GF-D8 (cell line): ENCODE measurements around the gene LCE3D.
"Not testable (repeated sequence)": the region's sequence is repeated elsewhere in the genome, so short reads cannot be mapped to it uniquely, and the experiment has no call there.

Experiments used
- DNase-seq: peaks from one replicate; lab custom pipeline; 2025; lab: John Stamatoyannopoulos, UW

LCE3D gene

GRCh38 chr1:152580433-152580832 is at the start of gene LCE3D:
Gene LCE3D, minus strand, starts transcription at chr1:152580516. Its CDS starts 580 bp downstream, at chr1:152579936.
- no peak for DNase-seq

- DNase-seq, result no peak
These were observed 46.4 kb upstream of the LCE3D start for GRCh38 chr1:152626744-152627143.

- no peak for DNase-seq
These were observed 43.0 kb upstream of the LCE3D start for GRCh38 chr1:152623203-152623844.

DNA sequence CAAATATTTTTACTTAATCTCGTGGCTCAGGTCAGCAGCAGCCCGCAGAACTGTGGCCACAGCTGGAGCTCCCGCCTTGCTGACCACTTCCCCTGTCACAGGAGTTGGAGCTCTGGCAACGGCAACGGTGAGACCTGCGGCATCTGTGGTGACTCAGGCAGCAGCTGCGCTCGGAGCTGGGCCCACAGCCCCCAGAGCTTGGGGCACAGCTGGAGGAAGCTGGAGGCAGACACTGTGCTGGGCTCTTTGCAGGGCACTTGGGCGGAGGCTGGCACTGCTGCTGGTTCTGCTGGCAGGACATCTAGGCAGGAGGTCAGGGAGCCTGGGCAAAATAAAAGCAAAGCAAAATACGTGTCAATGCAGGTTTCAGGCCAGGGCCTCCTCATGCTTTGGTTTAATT is 42.5 kb upstream of the LCE3D start, which contains the start of gene LCE3A:
LCE3A (minus strand) TSS at position 301 of the 400 bp plus-strand sequence; CDS start at position 301, 0 bp downstream.
- peak; percentile 53 for DNase-seq

DNA sequence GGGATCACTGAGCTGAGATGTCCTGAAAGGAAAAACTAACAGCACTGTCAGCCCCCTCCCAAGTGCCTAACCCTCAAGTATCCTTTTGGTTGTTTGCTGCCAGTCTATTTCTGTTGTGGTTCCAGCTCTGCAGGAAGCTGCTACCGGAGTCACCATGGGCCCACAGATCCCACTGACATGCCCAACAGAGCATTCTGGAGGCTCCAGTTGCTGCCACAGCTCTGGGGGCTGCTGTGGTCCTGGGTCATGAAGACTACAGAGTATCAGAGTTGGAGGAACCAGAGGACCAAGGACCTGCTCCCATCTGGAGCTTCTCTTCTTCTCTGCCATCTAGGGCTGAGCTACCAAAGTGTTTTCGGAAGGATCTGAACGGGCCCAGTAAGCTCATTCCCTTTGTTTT is 41.7 kb upstream of the LCE3D start:
- DNase-seq, result no peak

- no peak for DNase-seq
These were observed 33.2 kb upstream of the LCE3D start, which contains the start of gene LCE3B for GRCh38 chr1:152613511-152613910. Gene LCE3B, plus strand, starts transcription at chr1:152613811. Its CDS starts 0 bp downstream, at chr1:152613811.

DNA sequence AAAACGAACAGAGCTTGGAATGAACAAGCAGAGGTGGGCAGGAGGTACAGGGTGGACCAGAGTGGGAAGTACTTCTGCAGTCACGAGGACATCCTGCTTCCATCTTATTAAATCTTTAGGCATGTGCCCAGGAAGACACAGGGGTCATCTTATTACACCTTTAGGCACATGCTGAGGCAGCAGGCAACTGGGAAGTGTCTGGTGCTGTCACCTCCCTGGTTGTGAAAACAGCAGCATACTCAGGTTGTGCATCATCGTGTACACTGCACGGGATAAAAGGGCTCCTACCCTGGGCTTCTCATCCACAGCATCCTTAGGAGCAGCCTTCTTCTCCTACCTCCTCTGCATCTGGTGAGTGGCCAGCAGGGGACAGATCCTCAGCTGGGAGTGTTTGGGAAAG is 19.6 kb upstream of the LCE3D start, which contains the start of gene LCE3C:
LCE3C (plus strand) TSS at position 301 of the 400 bp plus-strand sequence. CDS start 498 bp downstream, outside the sequence.
- no peak for DNase-seq

DNA sequence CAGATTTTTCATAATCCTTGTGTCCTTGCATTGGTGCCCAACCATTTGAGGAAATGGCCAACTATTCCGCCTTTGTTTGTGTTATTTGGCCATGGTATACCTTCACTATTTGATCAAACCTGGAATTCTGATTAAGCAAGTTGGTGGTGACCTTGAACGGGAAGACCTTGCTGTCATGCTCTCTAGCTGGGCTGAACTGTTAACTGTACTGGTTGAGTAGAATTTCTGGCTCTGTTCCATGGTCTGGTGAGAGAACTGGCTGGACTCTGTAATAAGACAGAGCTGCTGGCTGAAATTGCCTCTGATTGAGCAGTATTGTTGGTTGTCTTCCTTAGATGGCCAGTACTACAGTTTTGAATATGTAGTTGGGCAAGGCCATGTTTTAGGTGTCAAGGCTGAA is 16.7 kb upstream of the LCE3D start:
- DNase-seq, result no peak

GRCh38 chr1:152585586-152585985 is 5.3 kb upstream of the LCE3D start:
- DNase-seq, result no peak

DNA sequence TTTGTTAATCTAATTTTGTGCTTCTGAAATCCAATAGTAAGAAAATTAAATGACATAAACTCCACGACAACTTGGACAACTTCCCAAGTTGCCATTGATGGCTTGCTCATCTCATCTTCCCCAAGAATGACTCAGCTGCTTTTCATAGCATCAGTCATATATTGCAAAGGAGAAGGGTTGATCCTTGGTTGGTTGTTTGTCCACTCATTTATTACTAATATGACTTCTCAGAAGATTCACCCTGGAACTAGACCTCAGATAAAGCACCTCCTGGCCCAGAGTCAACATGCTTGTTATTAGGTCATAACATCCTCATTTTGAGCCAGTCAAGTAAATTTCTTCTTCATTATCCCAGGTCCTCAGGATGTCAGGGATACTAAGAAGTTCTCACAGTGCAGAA is 2.3 kb upstream of the LCE3D start:
- no peak for DNase-seq

DNA sequence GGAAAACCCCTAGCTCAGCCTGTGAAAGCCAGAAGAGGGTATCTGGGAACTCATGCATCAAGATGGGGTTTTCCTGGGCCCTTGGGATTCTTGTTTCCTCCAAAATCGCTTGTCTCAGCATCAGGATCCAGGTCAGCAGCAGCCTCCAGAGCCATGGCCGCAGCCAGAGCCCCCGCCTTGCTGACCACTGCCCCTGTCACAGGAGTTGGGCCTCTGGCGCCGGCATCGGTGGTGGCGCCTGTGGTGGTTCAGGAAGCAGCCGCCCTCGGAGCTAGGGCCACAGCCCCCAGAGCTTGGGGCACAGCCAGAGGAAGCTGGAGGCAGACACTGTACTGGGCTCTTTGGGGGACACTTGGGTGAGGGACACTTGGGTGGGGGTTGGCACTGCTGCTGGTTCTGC is 790 bp downstream of the LCE3D start:
- not testable (repeated sequence) for DNase-seq

DNA sequence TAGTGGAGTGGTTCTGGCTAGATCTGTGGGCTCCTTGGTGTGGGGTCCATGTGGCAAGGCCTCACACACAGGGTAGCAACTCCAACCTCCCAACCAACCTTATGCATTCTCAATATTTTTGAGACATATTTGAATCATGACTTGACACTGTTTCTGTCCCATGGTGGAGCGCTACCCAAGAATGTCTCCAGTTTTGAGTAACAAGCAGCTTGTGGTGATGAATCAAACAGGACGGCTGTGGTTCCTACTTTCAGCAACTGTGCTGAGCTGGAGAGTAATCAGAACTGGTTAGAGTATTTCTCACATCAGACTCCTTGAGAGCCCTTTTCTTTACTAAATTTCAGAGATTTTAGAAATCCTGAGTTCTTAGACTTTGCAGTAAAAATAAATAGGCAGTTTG is 3.1 kb downstream of the LCE3D start:
- DNase-seq, result no peak

- no peak for DNase-seq
These were observed 13.6 kb downstream of the LCE3D start, which contains the start of gene LCE3E for GRCh38 chr1:152566681-152567080. Gene LCE3E, minus strand, starts transcription at chr1:152566780. Its CDS starts 572 bp downstream, at chr1:152566208.

- DNase-seq, result no peak
These were observed 14.6 kb downstream of the LCE3D start for GRCh38 chr1:152565535-152566215.

DNA sequence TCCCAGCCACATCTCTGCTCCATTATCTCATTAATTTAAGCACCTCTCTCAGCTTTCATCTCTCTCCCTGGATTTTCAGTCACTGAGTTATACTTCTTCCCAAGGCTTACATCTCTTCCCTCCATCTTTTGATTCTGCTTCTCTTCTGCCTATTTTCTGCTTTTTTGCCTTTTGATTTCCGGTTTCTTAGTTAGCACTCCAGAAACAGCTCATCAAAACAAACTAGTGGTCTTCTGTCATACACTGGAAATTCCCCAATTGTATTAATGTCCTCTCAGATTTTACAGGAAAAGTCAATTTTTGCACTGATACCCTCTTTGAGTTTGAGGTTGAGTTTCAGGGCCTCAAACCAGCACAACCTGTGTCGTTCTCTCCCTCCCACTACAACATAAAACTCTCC is 15.2 kb downstream of the LCE3D start:
- no peak for DNase-seq

DNA sequence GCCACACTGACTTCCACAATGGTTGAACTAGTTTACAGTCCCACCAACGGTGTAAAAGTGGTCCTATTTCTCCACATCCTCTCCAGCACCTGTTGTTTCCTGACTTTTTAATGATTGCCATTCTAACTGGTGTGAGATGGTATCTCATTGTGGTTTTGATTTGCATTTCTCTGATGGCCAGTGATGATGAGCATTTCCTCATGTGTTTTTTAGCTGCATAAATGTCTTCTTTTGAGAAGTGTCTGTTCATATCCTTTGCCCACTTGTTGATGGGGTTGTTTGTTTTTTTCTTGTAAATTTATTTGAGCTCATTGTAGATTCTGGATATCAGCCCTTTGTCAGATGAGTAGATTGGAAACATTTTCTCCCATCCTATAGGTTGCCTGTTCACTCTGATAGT is 32.0 kb downstream of the LCE3D start:
- not testable (repeated sequence) for DNase-seq

DNA sequence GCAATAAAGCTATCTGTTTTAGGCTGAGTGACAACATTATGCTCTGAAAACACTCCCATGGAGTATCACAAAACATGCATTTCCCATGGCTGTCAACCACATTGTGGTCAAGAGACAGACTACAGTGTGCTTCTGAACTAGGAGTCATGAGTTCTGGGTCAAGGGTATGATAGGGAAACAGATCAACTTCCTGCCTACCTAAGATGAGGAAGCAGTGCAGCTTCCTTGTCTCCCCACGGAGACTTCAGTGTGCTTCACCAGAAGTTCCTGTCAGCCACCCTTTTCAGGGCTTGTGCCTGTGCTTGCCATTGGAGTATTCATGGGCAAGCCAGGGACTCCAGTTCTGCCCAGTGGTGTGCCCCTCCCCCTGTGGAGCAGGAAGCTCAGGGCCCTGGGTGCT is 33.6 kb downstream of the LCE3D start:
- DNase-seq, result no peak

- no peak for DNase-seq
These were observed 36.5 kb downstream of the LCE3D start for GRCh38 chr1:152543820-152544219.

DNA sequence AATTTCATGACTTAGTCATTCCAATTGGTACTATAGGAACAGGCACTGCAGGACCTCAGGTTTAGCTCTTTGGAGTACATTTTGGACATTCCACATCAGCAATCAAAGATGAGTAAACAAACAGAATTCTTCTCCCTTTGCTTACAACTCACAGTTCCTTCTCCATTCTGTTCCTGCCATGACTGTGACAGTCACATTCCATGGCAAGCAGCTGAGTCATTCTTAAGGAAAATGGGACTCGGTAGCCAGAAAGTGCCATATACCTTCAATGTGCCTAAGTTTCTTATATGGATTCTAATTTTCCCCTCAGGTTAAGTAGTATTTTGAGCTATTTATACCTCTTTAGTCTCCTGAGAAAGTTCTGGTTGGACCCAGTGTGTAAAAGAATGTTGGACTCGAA is 40.4 kb downstream of the LCE3D start:
- DNase-seq, result no peak

DNA sequence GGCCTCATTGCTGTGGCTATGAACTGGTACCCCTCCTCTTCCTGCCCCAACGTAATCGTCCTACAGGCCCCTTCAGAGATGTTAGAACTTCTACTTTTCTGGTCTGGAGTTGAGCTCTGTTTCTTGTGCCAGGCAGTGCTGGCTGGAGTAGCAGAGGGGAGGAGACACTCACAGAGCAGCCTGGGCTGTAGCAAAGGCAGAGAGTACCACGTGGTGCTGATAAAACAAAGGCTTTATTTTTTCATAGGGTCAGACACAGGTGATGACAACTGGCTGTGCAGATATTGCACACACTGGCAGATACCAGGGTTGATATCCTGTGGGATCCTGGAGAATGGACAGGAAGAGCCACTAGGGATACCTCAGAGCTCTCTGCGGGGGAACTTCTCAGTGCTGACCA is 42.8 kb downstream of the LCE3D start:
- no peak for DNase-seq

GRCh38 chr1:152535774-152536173 is 44.5 kb downstream of the LCE3D start:
- DNase-seq, result no peak

DNA sequence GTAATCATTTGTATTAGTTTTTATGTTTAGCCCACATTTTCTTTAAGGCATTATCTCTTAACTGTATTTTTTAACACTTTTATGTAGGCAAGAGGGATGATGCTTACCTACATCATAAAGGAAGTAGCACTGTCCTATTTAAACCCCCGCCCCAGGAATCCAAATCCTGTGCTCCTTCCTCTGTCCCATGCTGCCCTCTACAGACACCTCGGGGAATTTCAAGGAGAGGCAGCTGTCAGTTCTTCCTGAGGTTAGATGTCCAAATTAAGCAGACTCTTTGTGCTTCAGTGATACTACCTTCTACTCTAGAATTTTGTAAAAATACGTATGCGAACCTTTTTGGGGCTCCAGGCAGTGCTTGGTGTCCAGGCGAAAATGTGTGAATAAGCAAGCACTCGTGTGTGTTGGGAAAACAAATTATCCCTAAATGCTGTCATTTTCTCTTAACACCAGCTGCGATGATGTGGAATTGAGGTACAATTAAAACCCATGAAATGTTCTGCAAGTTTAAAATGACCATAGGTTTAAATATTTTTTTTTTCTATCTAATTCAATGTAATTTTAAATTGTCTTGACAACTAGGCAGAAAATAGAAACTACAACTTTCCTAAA is 46.9 kb downstream of the LCE3D start:
- no peak for DNase-seq
